Tibial nerve (tissue), 3 donors: ENCODE data around the gene NHERF2.

ENCODE experiments used
- CTCF ChIP-seq, 5 experiments: fragments of 200-600 bp in 3 of 5; fragments of 450-650 bp in 2 of 5; sonication (generic) in 3 of 5; IDR thresholded peaks; one replicate each; pipeline ENCODE4 v1.5.1; 2016 to 2019; ENCODE audit warnings: antibody characterized with exemption in 5 of 5, mild to moderate bottlenecking in 3 of 5, moderate library complexity in 2 of 5
- POLR2A ChIP-seq, 2 donors: fragments of 450-650 bp; IDR thresholded peaks; one replicate each; pipeline ENCODE4 v1.6.1; 2017; ENCODE audit warnings: antibody characterized with exemption in 2 of 2, mild to moderate bottlenecking in 2 of 2, moderate library complexity in 2 of 2

GRCh38 chr16:2031081-2031577 is 4.4 kb downstream of the NHERF2 start:
- TF ChIP-seq CTCF (IDR thresholded peaks at IDR 0.05): no peak
- TF ChIP-seq POLR2A (IDR thresholded peaks at IDR 0.05): no peak
